H1 (cell line): Measurements from ENCODE around the gene ETV7. TPM values are rescaled to one million over a fixed set of nuclear protein-coding genes. Genes with fewer than 3 reads are reported as not detected.

Source experiments
- CTCF ChIA-PET: fragments of 300-600 bp; sonication (Branson Sonifier 250); formaldehyde crosslinking; loops from one replicate; lab custom pipeline; 2021; ENCODE audit not compliant: partially characterized antibody; lab: Charles Lee
- POLR2A ChIA-PET: fragments of 300-600 bp; sonication (Branson Sonifier 250); formaldehyde crosslinking; loops from one replicate; lab custom pipeline; 2021; ENCODE audit warnings: inconsistent platforms; ENCODE audit not compliant: partially characterized antibody; lab: Charles Lee
- DNase-seq, 2 experiments: peaks; one replicate each; pipeline versions ENCODE4 v3.0.0 to v3.0.0-alpha.2; 2010 to 2022; ENCODE audit warnings: low spot score in 2 of 2, low read depth in 1 of 2, mixed read lengths in 1 of 2
- FAIRE-seq: peaks from 2 replicates; lab custom pipeline; 2011; peaks lifted over from hg19 to GRCh38; lab: Jason Lieb, UNC
- H2AFZ ChIP-seq: 2 replicates; pipeline ENCODE4 v1.8.1; 2012; ENCODE audit warnings: low read length, inconsistent platforms
- H2AK5ac ChIP-seq: 2 replicates; pipeline ENCODE4 v1.6.1; 2013; ENCODE audit warnings: low read depth, low read length
- H2BK120ac ChIP-seq: replicated peaks from 2 replicates; pipeline ENCODE3; 2013; ENCODE audit warnings: low read depth, low read length, inconsistent platforms
- H2BK12ac ChIP-seq: 2 replicates; pipeline ENCODE4 v1.6.1; 2013; ENCODE audit warnings: low read depth, low read length
- H2BK15ac ChIP-seq: 2 replicates; pipeline ENCODE4 v1.6.1; 2013; ENCODE audit warnings: low read length
- H2BK20ac ChIP-seq: 2 replicates; pipeline ENCODE4 v1.6.1; 2013; ENCODE audit warnings: low read length
- H2BK5ac ChIP-seq: 2 replicates; pipeline ENCODE4 v1.6.1; 2013; ENCODE audit warnings: low read depth, low read length
- H3K14ac ChIP-seq: 2 replicates; pipeline ENCODE4 v1.6.1; 2013; ENCODE audit warnings: inconsistent platforms; ENCODE audit not compliant: insufficient read length
- H3K18ac ChIP-seq: 2 replicates; pipeline ENCODE4 v1.6.1; 2013; ENCODE audit warnings: low read length; ENCODE audit errors: extremely low read depth
- H3K23ac ChIP-seq: 2 replicates; pipeline ENCODE4 v1.6.1; 2013; ENCODE audit warnings: inconsistent platforms; ENCODE audit not compliant: insufficient read length
- H3K23me2 ChIP-seq: 2 replicates; pipeline ENCODE4 v1.6.1; 2013; ENCODE audit warnings: low read depth, low read length
- H3K27ac ChIP-seq: 2 replicates; pipeline ENCODE4 v1.6.1; 2011; ENCODE audit warnings: low read depth, low read length, inconsistent platforms
- H3K27me3 ChIP-seq, 4 experiments: replicated peaks in 1 of 4; 1 replicate in 1 of 4; 2 replicates in 3 of 4; pipeline versions ENCODE4 v1.6.1 to v1.8.1; 2011 to 2013; ENCODE audit warnings: low read length in 3 of 4, mild to moderate bottlenecking in 3 of 4, inconsistent platforms in 2 of 4, mixed read lengths in 2 of 4, moderate library complexity in 1 of 4; ENCODE audit not compliant: control insufficient read depth in 3 of 4, insufficient read depth in 3 of 4; ENCODE audit errors: extremely low read depth in 1 of 4
- H3K36me3 ChIP-seq, 4 experiments: 2 replicates each; pipeline versions ENCODE4 v1.6.1 to v1.8.1; 2011 to 2013; ENCODE audit warnings: mild to moderate bottlenecking in 4 of 4, low read length in 3 of 4, moderate library complexity in 2 of 4, control low read depth in 1 of 4, inconsistent platforms in 1 of 4; ENCODE audit not compliant: insufficient read depth in 4 of 4, control insufficient read depth in 2 of 4
- H3K4ac ChIP-seq: replicated peaks from 2 replicates; pipeline ENCODE3; 2013; ENCODE audit warnings: low read length, low read depth, mixed read lengths, inconsistent platforms; ENCODE audit not compliant: insufficient read length
- H3K4me1 ChIP-seq, 4 experiments: replicated peaks in 1 of 4; 1 replicate in 1 of 4; 2 replicates in 3 of 4; pipeline versions ENCODE4 v1.6.1 to v1.8.1; 2011 to 2013; ENCODE audit warnings: low read length in 3 of 4, inconsistent platforms in 2 of 4, mixed read lengths in 1 of 4; ENCODE audit not compliant: insufficient read depth in 4 of 4, control insufficient read depth in 3 of 4
- H3K4me2 ChIP-seq, 2 experiments: 2 replicates each; pipeline versions ENCODE4 v1.6.1 to v1.8.1; 2011 to 2013; ENCODE audit warnings: low read depth in 2 of 2, low read length in 2 of 2, control low read depth in 1 of 2, inconsistent platforms in 1 of 2, mild to moderate bottlenecking in 1 of 2; ENCODE audit not compliant: insufficient read depth in 1 of 2
- H3K4me3 ChIP-seq, 4 experiments: fragments of 200-600, 300-600 bp in 1 of 4; sonication (generic), shearing (Covaris generic), sonication (Bioruptor Twin) in 1 of 4; 2 replicates each; pipeline versions ENCODE4 v1.5.1 to v1.8.1; 2011 to 2016; ENCODE audit warnings: low read length in 4 of 4, low read depth in 3 of 4, control low read depth in 2 of 4, inconsistent platforms in 2 of 4, mild to moderate bottlenecking in 2 of 4, mixed read lengths in 1 of 4, moderate library complexity in 1 of 4; ENCODE audit not compliant: insufficient read depth in 2 of 4; ENCODE audit errors: extremely low read depth in 1 of 4
- H3K56ac ChIP-seq: replicated peaks from 2 replicates; pipeline ENCODE3; 2013; ENCODE audit warnings: low read depth, mild to moderate bottlenecking, mixed read lengths, low read length, inconsistent platforms; ENCODE audit not compliant: insufficient read length
- H3K79me1 ChIP-seq: 2 replicates; pipeline ENCODE4 v1.6.1; 2013; ENCODE audit warnings: low read depth, low read length, control low read depth
- H3K79me2 ChIP-seq, 2 experiments: 2 replicates each; pipeline versions ENCODE4 v1.6.1 to v1.8.1; 2012 to 2013; ENCODE audit warnings: low read length in 2 of 2, mild to moderate bottlenecking in 2 of 2, inconsistent platforms in 1 of 2; ENCODE audit not compliant: insufficient read depth in 2 of 2, control insufficient read depth in 1 of 2
- H3K9ac ChIP-seq, 4 experiments: replicated peaks in 1 of 4; 1 replicate in 1 of 4; 2 replicates in 3 of 4; pipeline versions ENCODE4 v1.6.1 to v1.8.1; 2011 to 2013; ENCODE audit warnings: low read depth in 3 of 4, low read length in 3 of 4, control low read depth in 2 of 4, mild to moderate bottlenecking in 2 of 4, moderate library complexity in 2 of 4, inconsistent platforms in 1 of 4; ENCODE audit errors: extremely low read depth in 1 of 4
- H3K9me3 ChIP-seq, 2 experiments: 2 replicates each; pipeline versions ENCODE4 v1.6.1 to v1.8.1; 2012 to 2013; ENCODE audit warnings: mild to moderate bottlenecking in 2 of 2, moderate library complexity in 2 of 2, control low read depth in 1 of 2, inconsistent platforms in 1 of 2, low read depth in 1 of 2, low read length in 1 of 2, mixed read lengths in 1 of 2; ENCODE audit not compliant: insufficient read depth in 2 of 2
- H4K20me1 ChIP-seq, 2 experiments: replicated peaks in 1 of 2; 2 replicates each; pipeline versions ENCODE3 to v1.8.1; 2011 to 2013; ENCODE audit warnings: inconsistent platforms in 2 of 2, low read length in 2 of 2, mild to moderate bottlenecking in 1 of 2; ENCODE audit not compliant: insufficient read depth in 2 of 2, control insufficient read depth in 1 of 2
- H4K5ac ChIP-seq: 2 replicates; pipeline ENCODE4 v1.6.1; 2013; ENCODE audit warnings: low read length, low read depth, mixed read lengths, inconsistent platforms; ENCODE audit not compliant: insufficient read length
- H4K8ac ChIP-seq: 2 replicates; pipeline ENCODE4 v1.8.0; 2013; ENCODE audit warnings: mild to moderate bottlenecking, moderate library complexity, low read length, inconsistent platforms; ENCODE audit not compliant: insufficient read depth; ENCODE audit errors: extremely low read depth
- H4K91ac ChIP-seq: replicated peaks from 2 replicates; pipeline ENCODE3; 2013; ENCODE audit warnings: low read length, mixed read lengths, inconsistent platforms; ENCODE audit not compliant: insufficient read length
- WGBS, 2 experiments: shearing (Covaris generic) in 1 of 2; methylation state at CpG; one replicate each; pipeline versions ENCODE4 v1.1.6 to v1.1.7; 2013 to 2015; ENCODE audit warnings: low lambda C conversion rate in 2 of 2, mixed read lengths in 2 of 2, inconsistent platforms in 1 of 2, low coverage in 1 of 2, missing lambda C conversion rate in 1 of 2; ENCODE audit not compliant: insufficient replicate concordance in 2 of 2, insufficient coverage in 1 of 2, insufficient read length in 1 of 2; ENCODE audit errors: extremely low coverage in 1 of 2, missing lambda C conversion rate in 1 of 2; 5-methylcytosine and 5-hydroxymethylcytosine counted together
- polyA plus RNA-seq, 7 experiments: library from polyadenylated mRNA; depleted of rRNA in 3 of 7; stranded (reverse) in 5 of 7; unstranded in 2 of 7; fragments of >200 nt in 5 of 7; fragments of 200-250 nt in 2 of 7; gene quantifications; 1 replicate in 5 of 7; 2 replicates in 1 of 7; 4 replicates in 1 of 7; pipeline versions ENCODE4 v1.2.1 to v1.2.3, GENCODE V29; 2011 to 2013; ENCODE audit warnings: missing spikeins in 2 of 7, mixed read lengths in 2 of 7
- total RNA-seq: library from RNA; stranded (reverse); fragmentation: NEBNext Ultra II Directional; extraction: Animal tissue kit (Norgen Biotek cat#: 25700); gene quantifications from 2 replicates; pipeline ENCODE4 v1.2.1, GENCODE V29; 2021

Gene ETV7
- total and polyA plus RNA-seq, 2 of the 8 experiments (the other 6 are each of a cell fraction or from before 2014, with no cell fraction given), result 0.54 to 2.4 TPM

DNA sequence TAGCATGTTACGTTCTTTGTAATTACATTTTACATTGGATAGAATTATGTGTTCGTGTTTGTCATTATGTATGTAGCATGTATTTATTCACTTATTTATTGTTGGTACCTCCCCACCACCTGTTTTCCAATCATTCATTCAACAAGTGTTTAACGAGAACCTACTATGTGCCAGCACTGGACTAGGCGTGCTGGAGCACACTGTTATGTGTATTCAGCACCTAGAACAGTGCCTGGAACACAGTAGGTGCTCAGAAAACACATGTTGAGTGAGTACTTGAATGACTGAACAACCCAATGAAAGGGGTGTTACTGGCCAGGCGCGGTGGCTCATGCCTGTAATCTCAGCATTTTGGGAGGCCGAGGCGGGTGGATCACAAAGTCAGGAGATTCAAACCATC, 11.3 kb downstream of the ETV7 start:
- Histone ChIP-seq H3K56ac (no peak overlapping the region), H3K23me2 (no peaks in the 10 kb centered on the region; the same call in 1 of the 2 replicates), H3K4ac (no peak overlapping the region), H3K23ac (no peak overlapping the region), H3K27ac (no peak overlapping the region), H2BK12ac (no peak overlapping the region), H3K4me3 (no peak overlapping the region), H3K36me3 (no peaks in the 10 kb centered on the region), H3K9me3 (no peaks in the 10 kb centered on the region), H2BK5ac (no peak overlapping the region), H3K27me3 (no peaks in the 10 kb centered on the region), H3K4me1 (peaks cover 0 to 10% (median 6%) of the 10 kb centered on the region in 4 experiments; a peak in 4 of 7 replicates), H2BK120ac (no peak overlapping the region), H4K5ac (no peak overlapping the region), H3K9ac (no peak overlapping the region), H2BK20ac (no peak overlapping the region), H4K20me1 (no peaks in the 10 kb centered on the region), H3K14ac (no peak overlapping the region), H4K8ac (no peak overlapping the region), H3K79me1 (no peaks in the 10 kb centered on the region), H2BK15ac (no peak overlapping the region), H4K91ac (no peak overlapping the region), H2AFZ (no peak overlapping the region), H3K18ac (no peak overlapping the region), H2AK5ac (no peak overlapping the region), H3K4me2 (no peak overlapping the region), H3K79me2 (no peaks in the 10 kb centered on the region)
- ChIA-PET CTCF (interaction anchor here (0.6 kb wide), 1 partner anchor 161 kb away, joined by 3 read pairs; no protein-coding TSS in a partner anchor), POLR2A (no interaction called here)
- no peak for DNase-seq
- WGBS, 2 experiments, result 94% methylated on average over 8 of the region's 8 CpGs; no CpG with 5 or more reads in 1 of the 2 experiments
- FAIRE-seq, result no peak
